A549 (cell line): Measurements from ENCODE around the gene THYN1. TPM values are rescaled to one million over a fixed set of nuclear protein-coding genes. Genes with fewer than 3 reads are reported as not detected.

Experiments
- ATAC-seq, 2 experiments: fragments of 200-7000 bp in 1 of 2; fragments of >200 bp in 1 of 2; cut with Nextera tagmentation in 1 of 2; cut with Tn5 transposase in 1 of 2; 3 replicates each; pipeline versions ENCODE4 v1.8.0 to v1.9.1; 2018 to 2020; ENCODE audit warnings: mild to moderate bottlenecking in 1 of 2, moderate library complexity in 1 of 2
- CTCF ChIA-PET: fragments of 300-600 bp; sonication (Branson Sonifier 250); formaldehyde crosslinking; extraction: SDS; loops from one replicate; lab custom pipeline; 2021; ENCODE audit warnings: antibody characterized with exemption, inconsistent platforms; lab: Yijun Ruan, JAX
- POLR2A ChIA-PET: fragments of 350-600 bp; formaldehyde crosslinking; extraction: SDS; loops from one replicate; lab custom pipeline; 2021; ENCODE audit warnings: antibody characterized with exemption, inconsistent platforms; lab: Yijun Ruan, JAX
- DNase-seq, 2 experiments: peaks; one replicate each; pipeline versions ENCODE4 v3.0.0 to v3.0.0-alpha.2; 2011 to 2016; ENCODE audit warnings: low read depth in 1 of 2, low spot score in 1 of 2
- FAIRE-seq: peaks from 2 replicates; lab custom pipeline; 2011; peaks lifted over from hg19 to GRCh38; lab: Jason Lieb, UNC
- H3K27ac ChIP-seq, 2 experiments: fragments of >200 bp; sonication (Bioruptor Twin); formaldehyde crosslinking; 3 replicates each; pipeline ENCODE4 v1.5.1; 2016 to 2017
- H3K4me1 ChIP-seq: fragments of >200 bp; sonication (Bioruptor Twin); formaldehyde crosslinking; 3 replicates; pipeline ENCODE4 v1.6.1; 2016
- H3K4me2 ChIP-seq: fragments of >200 bp; sonication (Bioruptor Twin); formaldehyde crosslinking; 3 replicates; pipeline ENCODE4 v1.6.1; 2016
- H3K4me3 ChIP-seq: fragments of >200 bp; sonication (Bioruptor Twin); formaldehyde crosslinking; 3 replicates; pipeline ENCODE4 v1.5.1; 2016
- H3K9me3 ChIP-seq: fragments of >200 bp; sonication (Bioruptor Twin); formaldehyde crosslinking; 3 replicates; pipeline ENCODE4 v1.6.1; 2016
- BHLHE40 ChIP-seq: IDR thresholded peaks from 2 replicates; pipeline ENCODE4 v1.6.1; 2012; ENCODE audit warnings: low read depth, low read length, inconsistent platforms
- CEBPB ChIP-seq, 2 experiments: fragments of >200 bp in 1 of 2; sonication (Bioruptor Twin) in 1 of 2; formaldehyde crosslinking in 1 of 2; IDR thresholded peaks; 2 replicates each; pipeline ENCODE4 v1.6.1; 2012 to 2016
- CHD4 ChIP-seq: fragments of 200-600 bp; sonication (generic); IDR thresholded peaks from 2 replicates; pipeline ENCODE4 v1.6.1; 2016; ENCODE audit warnings: antibody characterized with exemption, mild to moderate bottlenecking, borderline replicate concordance
- ESRRA ChIP-seq: fragments of 150-350 bp; IDR thresholded peaks from 2 replicates; pipeline ENCODE4 v1.6.1; 2014; ENCODE audit warnings: mild to moderate bottlenecking, low read length, borderline replicate concordance
- FOSL2 ChIP-seq, 2 experiments: fragments of 450-650 bp in 1 of 2; fragments of >200 bp in 1 of 2; sonication (Bioruptor Twin) in 1 of 2; formaldehyde crosslinking; IDR thresholded peaks; 2 replicates each; pipeline versions ENCODE4 v1.5.0 to v1.6.1; 2016 to 2020; ENCODE audit warnings: mild to moderate bottlenecking in 1 of 2, moderate library complexity in 1 of 2
- HOXA7 ChIP-seq: fragments of 250-450 bp; sonication (Bioruptor Pico); IDR thresholded peaks from 2 replicates; pipeline ENCODE4 v1.5.0; 2020; ENCODE audit warnings: mild to moderate bottlenecking, moderate library complexity
- HOXB5 ChIP-seq: fragments of 250-450 bp; sonication (Bioruptor Pico); IDR thresholded peaks from 2 replicates; pipeline ENCODE4 v1.5.0; 2020; ENCODE audit warnings: mild to moderate bottlenecking, moderate library complexity
- JUNB ChIP-seq: fragments of >200 bp; sonication (Bioruptor Twin); formaldehyde crosslinking; IDR thresholded peaks from 2 replicates; pipeline ENCODE4 v1.6.1; 2016
- MAZ ChIP-seq: fragments of 150-350 bp; IDR thresholded peaks from 2 replicates; pipeline ENCODE4 v1.6.1; 2014; ENCODE audit warnings: antibody characterized with exemption, low read depth, low read length, borderline replicate concordance
- MYC ChIP-seq: IDR thresholded peaks from 2 replicates; pipeline ENCODE4 v1.6.1; 2012; ENCODE audit warnings: mild to moderate bottlenecking, inconsistent platforms, low read length, improper control_type of control experiment, borderline replicate concordance
- NFE2L2 ChIP-seq: fragments of 150-350 bp; conservative IDR thresholded peaks from 2 replicates; pipeline ENCODE4 v1.6.1; 2014; ENCODE audit warnings: low read length
- NPAS2 ChIP-seq: fragments of 250-450 bp; sonication (Bioruptor Pico); IDR thresholded peaks from 2 replicates; pipeline ENCODE4 v1.8.0; 2022; ENCODE audit warnings: mild to moderate bottlenecking, moderate library complexity, borderline replicate concordance
- POLR2A ChIP-seq: IDR thresholded peaks from 2 replicates; pipeline ENCODE4 v1.6.1; 2012; ENCODE audit warnings: mild to moderate bottlenecking, low read length
- RFX5 ChIP-seq: fragments of 450-650 bp; IDR thresholded peaks from 2 replicates; pipeline ENCODE4 v1.7.1; 2014; ENCODE audit warnings: antibody characterized with exemption, mild to moderate bottlenecking, moderate library complexity
- SMC3 ChIP-seq: fragments of >200 bp; sonication (Bioruptor Twin); formaldehyde crosslinking; IDR thresholded peaks from 3 replicates; pipeline ENCODE4 v1.6.1; 2018; ENCODE audit warnings: inconsistent platforms
- TFCP2L1 ChIP-seq: fragments of 250-450 bp; sonication (Bioruptor Pico); IDR thresholded peaks from 2 replicates; pipeline ENCODE4 v1.5.0; 2021; ENCODE audit warnings: mild to moderate bottlenecking
- ZNF302 ChIP-seq: fragments of 250-450 bp; sonication (Bioruptor Pico); IDR thresholded peaks from 2 replicates; pipeline ENCODE4 v1.9.0; 2021; ENCODE audit warnings: inconsistent platforms, mild to moderate bottlenecking, moderate library complexity
- WGBS: methylation state at CpG from one replicate; pipeline ENCODE4 v1.1.6; 2017; ENCODE audit errors: missing lambda C conversion rate; 5-methylcytosine and 5-hydroxymethylcytosine counted together
- polyA plus RNA-seq, 4 experiments: library from polyadenylated mRNA; depleted of rRNA in 3 of 4; stranded (reverse); fragments of >200 nt; fragmentation: RNase III in 1 of 4; extraction: RNeasy Plus Mini Kit Qiagen cat#74134 plus additional on column Dnase treatment in 1 of 4; gene quantifications; 2 replicates in 3 of 4; 3 replicates in 1 of 4; pipeline ENCODE4 v1.2.3, GENCODE V29; 2011 to 2017
- TF ChIP-seq, protein P1 (sequence below): IDR thresholded peaks from 2 replicates; pipeline ENCODE4 v1.6.1; 2012
- TF ChIP-seq, protein P2 (sequence below): fragments of 250-450 bp; sonication (Bioruptor Pico); IDR thresholded peaks from 2 replicates; pipeline ENCODE4 v1.5.0; 2021; ENCODE audit warnings: mild to moderate bottlenecking, moderate library complexity, borderline replicate concordance
- TF ChIP-seq, protein P3 (sequence below): fragments of 450-650 bp; IDR thresholded peaks from 2 replicates; pipeline ENCODE4 v1.6.1; 2014; ENCODE audit warnings: antibody characterized with exemption

THYN1 gene
- polyA plus RNA-seq, 2 of the 4 experiments (the other 2 are of a cell fraction), result 20.8 to 27.9 TPM

DNA sequence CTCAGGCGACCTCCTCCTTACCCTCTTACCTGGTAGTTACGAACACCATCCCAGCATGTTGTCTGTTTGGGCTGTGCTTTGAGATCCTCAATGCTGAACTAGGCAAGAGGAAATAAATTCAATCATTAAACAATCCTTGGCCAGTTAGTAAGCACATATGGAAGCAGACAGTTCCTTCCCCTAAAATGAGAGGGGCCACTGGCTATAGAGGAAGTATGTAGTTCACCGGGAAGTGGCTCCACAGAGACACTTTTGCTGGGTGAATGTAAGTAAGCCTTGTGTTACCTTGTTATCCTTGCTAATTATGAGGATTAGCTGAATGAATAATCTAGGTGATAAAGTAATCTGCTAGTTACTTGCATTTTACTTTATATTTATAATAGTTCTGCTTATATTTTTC is 2.9 kb downstream of the THYN1 start:
- H3K4me3 ChIP-seq, result no peak overlapping the region
- ATAC-seq (no peak), FAIRE-seq (no peak)
- CTCF ChIA-PET, result interaction anchor here (0.7 to 1.9 kb wide), 3 partner anchors 12 to 200 kb away, joined by 3 to 5 read pairs (median 3); no protein-coding TSS in a partner anchor
- H3K9me3 ChIP-seq, result no peaks in the 10 kb centered on the region
- no peak overlapping the region for H3K4me2 ChIP-seq
- TF ChIP-seq NPAS2 (CRISPR knock-in tag), result no peak
- TF ChIP-seq, all 56 proteins: peak for 0
- POLR2A ChIA-PET, result interaction anchor here (1.4 kb wide), 1 partner anchor 26 kb away, joined by 6 read pairs; the partner anchor contains the start of genes NCAPD3 and VPS26B
- 86% methylated on average over 3 of the region's 3 CpGs for WGBS
- peaks cover 13% of the 10 kb centered on the region for H3K4me1 ChIP-seq
- no peak overlapping the region for H3K27ac ChIP-seq
- no peak for DNase-seq

DNA sequence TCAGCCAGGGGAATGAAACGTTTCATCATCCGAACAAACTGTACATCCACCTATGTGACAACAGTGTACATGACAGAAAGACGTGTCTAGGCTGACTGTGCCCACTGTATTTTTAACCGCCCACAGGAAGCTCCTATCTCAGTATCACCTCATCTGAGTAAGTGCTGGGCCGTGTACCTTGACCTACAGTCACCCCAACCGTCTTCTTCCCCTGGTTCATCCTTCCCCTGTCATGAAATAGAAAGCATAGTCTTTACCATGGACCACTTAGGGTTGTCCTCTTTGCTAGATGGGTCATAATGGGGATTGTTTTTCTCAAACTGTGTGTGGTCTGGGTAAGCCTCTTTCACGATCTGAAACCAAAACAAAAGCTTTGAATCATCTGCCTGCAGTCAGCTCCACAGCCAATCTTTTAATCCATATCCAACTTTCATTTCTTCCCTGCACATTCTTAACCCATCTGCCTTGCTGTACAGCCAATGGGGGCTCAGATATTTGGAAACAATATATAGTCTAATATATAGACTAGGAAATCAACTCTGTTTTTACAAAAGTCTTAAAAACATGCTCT is 4.2 kb downstream of the THYN1 start:
- Histone ChIP-seq H3K27ac (no peak overlapping the region), H3K9me3 (no peaks in the 10 kb centered on the region), H3K4me1 (peaks cover 5% of the 10 kb centered on the region; the same call in 2 of the 3 replicates), H3K4me2 (no peak overlapping the region), H3K4me3 (no peak overlapping the region)
- ChIA-PET POLR2A (interaction anchor here (1.4 kb wide), 1 partner anchor 25 kb away, joined by 6 read pairs; the partner anchor contains the start of genes NCAPD3 and VPS26B), CTCF (interaction anchor here (1.9 kb wide), 1 partner anchor 13 kb away, joined by 5 read pairs; no protein-coding TSS in a partner anchor)
- FAIRE-seq, result no peak
- WGBS, result 80% methylated on average over 7 of the region's 7 CpGs
- TF ChIP-seq RFX5 (no peak), CEBPB (IDR thresholded peaks at IDR 0.05) (no peak)
- TF ChIP-seq, protein P1, sequence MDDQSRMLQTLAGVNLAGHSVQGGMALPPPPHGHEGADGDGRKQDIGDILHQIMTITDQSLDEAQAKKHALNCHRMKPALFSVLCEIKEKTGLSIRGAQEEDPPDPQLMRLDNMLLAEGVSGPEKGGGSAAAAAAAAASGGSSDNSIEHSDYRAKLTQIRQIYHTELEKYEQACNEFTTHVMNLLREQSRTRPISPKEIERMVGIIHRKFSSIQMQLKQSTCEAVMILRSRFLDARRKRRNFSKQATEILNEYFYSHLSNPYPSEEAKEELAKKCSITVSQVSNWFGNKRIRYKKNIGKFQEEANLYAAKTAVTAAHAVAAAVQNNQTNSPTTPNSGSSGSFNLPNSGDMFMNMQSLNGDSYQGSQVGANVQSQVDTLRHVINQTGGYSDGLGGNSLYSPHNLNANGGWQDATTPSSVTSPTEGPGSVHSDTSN, result no peak
- ATAC-seq, result no peak
- no peak for DNase-seq

DNA sequence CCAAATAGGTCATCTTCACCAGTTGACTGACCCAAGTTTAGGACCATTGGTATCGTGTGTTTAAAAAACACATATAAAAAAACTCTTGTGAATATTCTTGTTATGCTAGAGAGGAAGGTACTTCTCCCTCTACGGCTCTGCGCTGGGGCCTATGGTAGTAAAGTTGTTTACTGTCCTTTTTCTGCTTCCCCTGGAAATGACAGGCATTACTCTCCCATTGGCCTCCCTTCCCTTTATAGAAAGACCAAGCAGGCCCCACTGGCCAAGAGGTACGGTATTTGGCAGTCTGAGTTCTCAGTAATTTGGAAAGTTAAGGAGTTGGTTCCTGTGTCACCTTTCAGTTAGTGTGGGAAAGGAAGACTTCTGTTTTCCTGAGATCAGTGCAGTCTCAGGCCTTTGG is 6.5 kb downstream of the THYN1 start:
- ChIA-PET CTCF (no interaction called here), POLR2A (no interaction called here)
- TF ChIP-seq HOXB5 (CRISPR knock-in tag), result no peak
- TF ChIP-seq MAZ, result no peak
- TF ChIP-seq, protein P1, result no peak
- no peak for TF ChIP-seq MYC
- TF ChIP-seq SMC3, result no peak
- TF ChIP-seq, protein P2, sequence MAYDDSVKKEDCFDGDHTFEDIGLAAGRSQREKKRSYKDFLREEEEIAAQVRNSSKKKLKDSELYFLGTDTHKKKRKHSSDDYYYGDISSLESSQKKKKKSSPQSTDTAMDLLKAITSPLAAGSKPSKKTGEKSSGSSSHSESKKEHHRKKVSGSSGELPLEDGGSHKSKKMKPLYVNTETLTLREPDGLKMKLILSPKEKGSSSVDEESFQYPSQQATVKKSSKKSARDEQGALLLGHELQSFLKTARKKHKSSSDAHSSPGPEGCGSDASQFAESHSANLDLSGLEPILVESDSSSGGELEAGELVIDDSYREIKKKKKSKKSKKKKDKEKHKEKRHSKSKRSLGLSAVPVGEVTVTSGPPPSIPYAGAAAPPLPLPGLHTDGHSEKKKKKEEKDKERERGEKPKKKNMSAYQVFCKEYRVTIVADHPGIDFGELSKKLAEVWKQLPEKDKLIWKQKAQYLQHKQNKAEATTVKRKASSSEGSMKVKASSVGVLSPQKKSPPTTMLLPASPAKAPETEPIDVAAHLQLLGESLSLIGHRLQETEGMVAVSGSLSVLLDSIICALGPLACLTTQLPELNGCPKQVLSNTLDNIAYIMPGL, result no peak
- TF ChIP-seq CHD4, result no peak
- no peak for TF ChIP-seq BHLHE40
- TF ChIP-seq FOSL2 (IDR thresholded peaks at IDR 0.05), result no peak
- no peak for TF ChIP-seq FOSL2 (CRISPR knock-in tag; IDR thresholded peaks at IDR 0.05)
- no peak for TF ChIP-seq ZNF302 (CRISPR knock-in tag)
- TF ChIP-seq ESRRA, result no peak
- no peak for TF ChIP-seq JUNB
- TF ChIP-seq TFCP2L1, result no peak
- TF ChIP-seq, protein P3, sequence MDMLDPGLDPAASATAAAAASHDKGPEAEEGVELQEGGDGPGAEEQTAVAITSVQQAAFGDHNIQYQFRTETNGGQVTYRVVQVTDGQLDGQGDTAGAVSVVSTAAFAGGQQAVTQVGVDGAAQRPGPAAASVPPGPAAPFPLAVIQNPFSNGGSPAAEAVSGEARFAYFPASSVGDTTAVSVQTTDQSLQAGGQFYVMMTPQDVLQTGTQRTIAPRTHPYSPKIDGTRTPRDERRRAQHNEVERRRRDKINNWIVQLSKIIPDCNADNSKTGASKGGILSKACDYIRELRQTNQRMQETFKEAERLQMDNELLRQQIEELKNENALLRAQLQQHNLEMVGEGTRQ, result no peak
- no peak for TF ChIP-seq NFE2L2
- no peak for TF ChIP-seq POLR2A
- no peak for TF ChIP-seq HOXA7 (CRISPR knock-in tag)
- no peak overlapping the region for H3K4me3 ChIP-seq
- DNase-seq, result no peak
- WGBS, result 97% methylated on average over 4 of the region's 4 CpGs
- no peak overlapping the region for H3K4me2 ChIP-seq
- H3K9me3 ChIP-seq, result no peaks in the 10 kb centered on the region
- H3K4me1 ChIP-seq, result no peaks in the 10 kb centered on the region
- no peak for FAIRE-seq
- ATAC-seq, result no peak
- H3K27ac ChIP-seq, result no peak overlapping the region
